Measurements from ENCODE around the gene SECISBP2.

The SECISBP2 gene

GRCh38 chr9:89405826-89406225, 87.5 kb downstream of the SECISBP2 start:
- DNase-seq (ENCODE audit: low read depth): no peak

- no peak for DNase-seq (ENCODE audit: low read depth)
These were observed 88.8 kb downstream of the SECISBP2 start for GRCh38 chr9:89407070-89407469.

- peak; percentile 40 for DNase-seq (ENCODE audit: low read depth)
These were observed 90.4 kb downstream of the SECISBP2 start for GRCh38 chr9:89408628-89409101.

All from stimulated activated CD8-positive, alpha-beta memory T cell treated with anti-CD3 and anti-CD28 coated beads, Interleukin-7, amount 100 ng/mL, for 24 hours (primary cell).